ENCODE measurements around the gene VOPP1. TPM values are rescaled to one million over a fixed set of nuclear protein-coding genes. Genes with fewer than 3 reads are reported as not detected.

Gene VOPP1
- total and polyA plus RNA-seq, 4 experiments from 2014 or later, result 43.0 to 98.7 (median 90.7) TPM

GRCh38 chr7:55523366-55523765, 48.9 kb downstream of the VOPP1 start:
- DNase-seq, result no peak
- H3K4me1 Mint-ChIP-seq, result peaks cover 46 to 89% (median 68%) of the 10 kb centered on the region in 4 donors
- H3K36me3 Mint-ChIP-seq, result peaks cover 25 to 29% of the 10 kb centered on the region in 2 donors
- CTCF ChIA-PET (ENCODE audit: partially characterized antibody), result interaction anchor here (1.1 to 1.6 kb wide), 3 partner anchors 10 to 74 kb away, joined by 3 to 4 read pairs (median 3); no protein-coding TSS in a partner anchor
- H3K27ac Mint-ChIP-seq, result peak overlapping the region in 6 of 7 donors; percentile 1 to 86 (median 22)
- Histone ChIP-seq H3K4me1 (ENCODE audit: insufficient read depth, low read length) (peaks cover 70% of the 10 kb centered on the region), H3K9me3 (ENCODE audit: control insufficient read depth in 1 of 2, low read length in 2 of 2) (no peaks in the 10 kb centered on the region), H3K36me3 (ENCODE audit: insufficient read depth, low read length) (peaks cover 17% of the 10 kb centered on the region), H3K27me3 (ENCODE audit: insufficient read depth, low read length) (no peaks in the 10 kb centered on the region), H3K27ac (ENCODE audit: low read depth, low read length) (no peak overlapping the region), H3K4me3 (ENCODE audit: low read length in 2 of 2) (no peak overlapping the region)
- H3K27me3 Mint-ChIP-seq, result no peaks in the 10 kb centered on the region
- POLR2A ChIA-PET (ENCODE audit: partially characterized antibody), result interaction anchor here (1.6 kb wide), 1 partner anchor 11 kb away, joined by 4 read pairs; no protein-coding TSS in a partner anchor
- H3K4me3 Mint-ChIP-seq, result peak overlapping the region in 2 of 8 donors; percentile 37 to 53
- intact Hi-C loops (cut with micrococcal nuclease), result no loop called here
- no peaks in the 10 kb centered on the region for H3K9me3 Mint-ChIP-seq

GRCh38 chr7:55521917-55522902, 50.1 kb downstream of the VOPP1 start:
- no peak overlapping the region for H3K4me3 ChIP-seq (ENCODE audit: low read length in 2 of 2)
- H3K9me3 ChIP-seq (ENCODE audit: control insufficient read depth in 1 of 2, low read length in 2 of 2), result no peaks in the 10 kb centered on the region
- Mint-ChIP-seq H3K4me3 (no peak overlapping the region), H3K4me1 (peaks cover 52 to 97% (median 77%) of the 10 kb centered on the region in 4 donors), H3K36me3 (peaks cover 34 to 40% of the 10 kb centered on the region in 2 donors), H3K27ac (peak overlapping the region in 4 of 7 donors; percentile 14 to 50 (median 30)), H3K27me3 (no peaks in the 10 kb centered on the region), H3K9me3 (no peaks in the 10 kb centered on the region)
- ChIA-PET POLR2A (ENCODE audit: partially characterized antibody) (interaction anchor here (1.2 kb wide), 1 partner anchor 45 kb away, joined by 5 read pairs; no protein-coding TSS in a partner anchor), CTCF (ENCODE audit: partially characterized antibody) (interaction anchor here (0.8 to 1.2 kb wide), 4 partner anchors 11 to 71 kb away, joined by 3 to 4 read pairs (median 3); no protein-coding TSS in a partner anchor)
- H3K27me3 ChIP-seq (ENCODE audit: insufficient read depth, low read length), result no peaks in the 10 kb centered on the region
- H3K36me3 ChIP-seq (ENCODE audit: insufficient read depth, low read length), result peaks cover 17% of the 10 kb centered on the region
- intact Hi-C loops (cut with micrococcal nuclease), result no loop called here
- H3K27ac ChIP-seq (ENCODE audit: low read depth, low read length), result no peak overlapping the region
- DNase-seq, result no peak
- peaks cover 78% of the 10 kb centered on the region for H3K4me1 ChIP-seq (ENCODE audit: insufficient read depth, low read length)

DNA sequence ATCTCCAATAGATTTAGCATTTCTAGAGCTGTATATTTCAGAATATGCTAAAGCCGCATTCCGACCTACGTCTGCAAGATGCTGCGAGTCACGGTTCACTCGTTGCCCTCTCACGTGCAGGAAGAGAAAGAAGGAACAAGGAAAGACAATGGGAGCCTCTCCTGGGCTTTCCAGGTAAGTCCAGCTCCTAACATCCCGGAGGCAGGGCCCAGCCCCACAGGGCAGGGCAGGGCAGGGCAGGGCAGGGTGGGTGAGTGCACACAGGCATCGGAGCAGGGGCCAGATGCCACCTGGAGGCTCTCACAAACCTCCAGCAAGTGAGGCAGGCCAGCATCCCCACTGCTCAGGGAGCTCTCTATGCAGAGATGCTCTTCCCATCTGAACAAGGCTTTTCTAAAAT, 50.8 kb downstream of the VOPP1 start:
- Mint-ChIP-seq H3K27ac (no peak overlapping the region), H3K4me3 (no peak overlapping the region), H3K27me3 (no peaks in the 10 kb centered on the region), H3K36me3 (peaks cover 36 to 43% of the 10 kb centered on the region in 2 donors), H3K4me1 (peaks cover 55 to 95% (median 77%) of the 10 kb centered on the region in 4 donors), H3K9me3 (no peaks in the 10 kb centered on the region)
- intact Hi-C loops (cut with micrococcal nuclease), result no loop called here
- H3K4me3 ChIP-seq (ENCODE audit: low read length in 2 of 2), result no peak overlapping the region
- H3K27me3 ChIP-seq (ENCODE audit: insufficient read depth, low read length), result no peaks in the 10 kb centered on the region
- DNase-seq, result no peak
- H3K27ac ChIP-seq (ENCODE audit: low read depth, low read length), result no peak overlapping the region
- CTCF ChIA-PET (ENCODE audit: partially characterized antibody), result interaction anchor here (0.9 to 1.2 kb wide), 2 partner anchors 12 to 25 kb away, joined by 3 read pairs; no protein-coding TSS in a partner anchor
- H3K4me1 ChIP-seq (ENCODE audit: insufficient read depth, low read length), result peaks cover 74% of the 10 kb centered on the region
- POLR2A ChIA-PET (ENCODE audit: partially characterized antibody), result interaction anchor here (1.2 kb wide), 1 partner anchor 46 kb away, joined by 5 read pairs; no protein-coding TSS in a partner anchor
- H3K9me3 ChIP-seq (ENCODE audit: control insufficient read depth in 1 of 2, low read length in 2 of 2), result no peaks in the 10 kb centered on the region
- peaks cover 17% of the 10 kb centered on the region for H3K36me3 ChIP-seq (ENCODE audit: insufficient read depth, low read length)

GRCh38 chr7:55520426-55521140, 51.7 kb downstream of the VOPP1 start:
- Mint-ChIP-seq H3K9me3 (no peaks in the 10 kb centered on the region), H3K4me1 (peaks cover 56 to 95% (median 78%) of the 10 kb centered on the region in 4 donors), H3K27ac (peak overlapping the region in 6 of 7 donors; percentile 47 to 84 (median 62)), H3K27me3 (no peaks in the 10 kb centered on the region), H3K4me3 (no peak overlapping the region), H3K36me3 (peaks cover 44 to 52% of the 10 kb centered on the region in 2 donors)
- POLR2A ChIA-PET (ENCODE audit: partially characterized antibody), result no interaction called here
- Histone ChIP-seq H3K27me3 (ENCODE audit: insufficient read depth, low read length) (no peaks in the 10 kb centered on the region), H3K4me1 (ENCODE audit: insufficient read depth, low read length) (peaks cover 78% of the 10 kb centered on the region), H3K27ac (ENCODE audit: low read depth, low read length) (no peak overlapping the region), H3K4me3 (ENCODE audit: low read length in 2 of 2) (no peak overlapping the region), H3K36me3 (ENCODE audit: insufficient read depth, low read length) (peaks cover 21% of the 10 kb centered on the region), H3K9me3 (ENCODE audit: control insufficient read depth in 1 of 2, low read length in 2 of 2) (no peaks in the 10 kb centered on the region)
- no peak for DNase-seq
- CTCF ChIA-PET (ENCODE audit: partially characterized antibody), result interaction anchor here (1.2 kb wide), 1 partner anchor 26 kb away, joined by 3 read pairs; no protein-coding TSS in a partner anchor
- intact Hi-C loops (cut with micrococcal nuclease), result no loop called here

DNA sequence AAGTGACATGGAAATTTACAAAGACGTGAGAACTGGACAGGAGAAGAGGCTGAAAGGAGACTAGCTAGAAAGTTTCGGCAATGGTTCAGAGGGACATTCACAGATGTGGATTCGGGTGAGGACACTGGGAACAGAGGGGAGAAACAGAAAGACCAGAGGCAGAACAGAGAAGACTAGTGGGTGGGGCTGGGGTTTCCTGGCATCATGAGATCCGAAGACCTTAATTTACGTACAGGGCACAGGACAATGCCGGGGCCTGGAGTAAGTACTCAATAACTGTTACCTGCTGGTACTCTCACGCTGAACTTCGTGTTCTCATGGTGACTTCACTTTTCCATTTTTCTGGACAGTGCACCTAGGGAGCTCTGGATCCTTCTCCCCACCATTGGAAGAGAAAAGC, 53.5 kb downstream of the VOPP1 start:
- POLR2A ChIA-PET (ENCODE audit: partially characterized antibody), result interaction anchor here (1.0 kb wide), 1 partner anchor 53 kb away, joined by 3 read pairs; no protein-coding TSS in a partner anchor
- no peak overlapping the region for H3K4me3 Mint-ChIP-seq

DNA sequence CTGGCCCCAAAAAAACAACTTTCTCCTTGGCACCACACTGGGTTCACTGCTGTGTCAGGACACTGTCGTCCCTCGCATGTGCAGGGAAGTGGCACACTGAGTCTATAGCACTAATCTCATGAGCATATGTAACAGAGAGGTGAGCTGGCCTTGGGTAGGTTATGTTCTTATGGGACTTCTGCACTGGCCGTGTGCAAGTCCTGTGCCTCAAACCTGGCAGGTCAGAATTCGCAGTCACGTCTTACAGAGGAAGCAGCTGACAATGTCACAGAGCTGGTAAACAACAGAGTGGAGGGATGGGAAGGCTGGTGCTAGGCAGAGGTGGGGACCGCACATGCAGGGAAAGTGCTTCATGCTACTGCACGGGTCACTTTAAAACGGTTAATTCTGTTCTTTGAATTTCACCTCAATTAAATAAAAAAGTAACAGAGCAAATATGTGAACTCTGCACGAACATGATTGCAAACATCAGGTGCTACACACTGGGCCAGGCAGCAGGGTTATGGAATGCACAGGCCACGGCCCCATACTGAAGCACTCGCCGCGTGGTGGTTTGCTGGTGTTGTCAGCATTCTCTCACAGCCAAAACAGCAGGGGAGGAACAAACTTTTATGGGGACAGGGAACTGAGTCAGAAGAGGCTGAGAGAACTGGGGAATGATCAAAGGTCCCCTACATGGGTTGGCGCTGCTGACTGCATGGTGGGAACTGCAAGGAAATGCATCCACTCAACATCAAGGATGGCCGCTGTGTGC, 54.2 kb downstream of the VOPP1 start:
- Mint-ChIP-seq H3K9me3 (no peaks in the 10 kb centered on the region), H3K4me1 (peaks cover 45 to 90% (median 62%) of the 10 kb centered on the region in 4 donors), H3K4me3 (peak overlapping the region in 5 of 8 donors; percentile 33 to 69 (median 61)), H3K36me3 (peaks cover 49 to 67% of the 10 kb centered on the region in 2 donors), H3K27ac (peak overlapping the region in 6 of 7 donors; percentile 3 to 76 (median 53)), H3K27me3 (no peaks in the 10 kb centered on the region)
- intact Hi-C loops (cut with micrococcal nuclease), result loop anchor here (5.0 kb wide), 1 partner anchor 41 kb away; no protein-coding TSS in a partner anchor
- Histone ChIP-seq H3K36me3 (ENCODE audit: insufficient read depth, low read length) (peaks cover 38% of the 10 kb centered on the region), H3K4me1 (ENCODE audit: insufficient read depth, low read length) (peaks cover 74% of the 10 kb centered on the region), H3K9me3 (ENCODE audit: control insufficient read depth in 1 of 2, low read length in 2 of 2) (no peaks in the 10 kb centered on the region), H3K27ac (ENCODE audit: low read depth, low read length) (no peak overlapping the region), H3K4me3 (ENCODE audit: low read length in 2 of 2) (no peak overlapping the region), H3K27me3 (ENCODE audit: insufficient read depth, low read length) (no peaks in the 10 kb centered on the region)
- CTCF ChIA-PET (ENCODE audit: partially characterized antibody), result interaction anchor here (1.0 to 1.6 kb wide), 3 partner anchors 12 to 76 kb away, joined by 3 to 4 read pairs (median 4); no protein-coding TSS in a partner anchor
- no peak for DNase-seq
- POLR2A ChIA-PET (ENCODE audit: partially characterized antibody), result interaction anchor here (1.6 kb wide), 1 partner anchor 15 kb away, joined by 5 read pairs; no protein-coding TSS in a partner anchor

More for the DNA sequence above, 53.5 kb downstream of the VOPP1 start:
- H3K27me3 Mint-ChIP-seq, result no peaks in the 10 kb centered on the region
- no peaks in the 10 kb centered on the region for H3K9me3 Mint-ChIP-seq
- peaks cover 48 to 92% (median 65%) of the 10 kb centered on the region in 4 donors for H3K4me1 Mint-ChIP-seq
- Histone ChIP-seq H3K27ac (ENCODE audit: low read depth, low read length) (no peak overlapping the region), H3K4me3 (ENCODE audit: low read length in 2 of 2) (no peak overlapping the region), H3K9me3 (ENCODE audit: control insufficient read depth in 1 of 2, low read length in 2 of 2) (no peaks in the 10 kb centered on the region), H3K4me1 (ENCODE audit: insufficient read depth, low read length) (peaks cover 81% of the 10 kb centered on the region), H3K27me3 (ENCODE audit: insufficient read depth, low read length) (no peaks in the 10 kb centered on the region), H3K36me3 (ENCODE audit: insufficient read depth, low read length) (peaks cover 31% of the 10 kb centered on the region)
- DNase-seq, result no peak
- intact Hi-C loops (cut with micrococcal nuclease), result loop anchor here (5.0 kb wide), 1 partner anchor 42 kb away; no protein-coding TSS in a partner anchor
- CTCF ChIA-PET (ENCODE audit: partially characterized antibody), result interaction anchor here (0.6 to 1.3 kb wide), 3 partner anchors 11 to 484 kb away, joined by 3 to 4 read pairs (median 4); no protein-coding TSS in a partner anchor
- H3K27ac Mint-ChIP-seq, result peak overlapping the region in 4 of 7 donors; percentile 57 to 86 (median 71)
- peaks cover 45 to 61% of the 10 kb centered on the region in 2 donors for H3K36me3 Mint-ChIP-seq

All from CD4-positive, alpha-beta memory T cell (primary cell).